Measurements from ENCODE around the gene SCN1B. TPM values are rescaled to one million over a fixed set of nuclear protein-coding genes. Genes with fewer than 3 reads are reported as not detected.
"Not testable (repeated sequence)": the region's sequence is repeated elsewhere in the genome, so short reads cannot be mapped to it uniquely, and the experiment has no call there.

The SCN1B gene
- total RNA-seq, 1 experiment from 2014 or later, result 2.3 TPM

DNA sequence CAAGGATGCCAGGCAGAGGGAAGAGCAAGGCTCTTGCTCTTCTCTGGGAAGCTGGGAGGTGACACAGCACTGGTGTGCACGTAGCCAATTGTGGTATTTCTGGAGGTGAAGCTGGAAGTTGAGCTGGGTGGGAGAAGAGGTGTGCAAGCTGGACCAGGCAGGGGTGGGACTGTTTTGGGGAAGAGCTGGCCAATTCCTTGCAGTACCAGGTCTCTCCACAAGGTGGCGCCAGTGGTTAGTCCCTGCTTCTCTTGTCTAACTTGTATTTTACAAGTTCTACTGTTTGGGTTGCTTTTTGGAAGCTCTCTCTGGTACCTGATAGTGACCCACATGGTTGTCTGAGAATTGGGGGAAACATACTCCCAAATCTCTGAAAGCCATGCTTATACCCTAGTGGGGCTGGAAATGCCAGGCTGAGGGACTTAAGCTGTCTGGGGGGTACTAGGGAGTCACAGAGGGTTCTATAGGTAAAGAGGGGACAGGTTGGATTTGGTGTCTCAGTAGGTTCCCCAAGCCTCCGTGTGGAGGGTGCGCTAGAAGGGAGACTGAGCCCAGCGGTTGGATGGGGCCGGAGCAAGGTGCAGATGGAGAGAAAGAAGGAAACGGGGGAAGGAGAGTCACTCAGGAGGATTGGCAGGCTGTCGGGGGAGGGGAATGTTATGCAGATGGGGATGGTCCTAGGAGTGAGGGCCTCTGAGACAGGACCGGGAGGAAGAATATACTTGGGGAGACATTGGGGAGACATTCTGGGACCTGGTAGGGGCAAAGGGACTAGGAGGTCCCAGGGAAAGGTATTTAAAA is 14.2 kb downstream of the SCN1B start:
- H3K27me3 ChIP-seq, result 0 out of 2 replicates have a peak, but pooled peaks cover 3% of the 10 kb centered on the region
- peak; percentile 47 to 81 for DNase-seq
- no peaks in the 10 kb centered on the region for H3K4me1 ChIP-seq
- no peaks in the 10 kb centered on the region for H3K9me3 ChIP-seq (replicated peaks)
- H3K27ac ChIP-seq, result no peak overlapping the region
- no peak overlapping the region for H3K4me3 ChIP-seq
- no peaks in the 10 kb centered on the region for H3K36me3 ChIP-seq

- Histone ChIP-seq H3K27me3 (0 out of 2 replicates have a peak, but pooled peaks cover 3% of the 10 kb centered on the region), H3K36me3 (no peaks in the 10 kb centered on the region), H3K4me1 (no peaks in the 10 kb centered on the region), H3K27ac (no peak overlapping the region), H3K4me3 (no peak overlapping the region), H3K9me3 (replicated peaks) (no peaks in the 10 kb centered on the region)
- no peak for DNase-seq
Observed at GRCh38 chr19:35045667-35046300, 15.5 kb downstream of the SCN1B start.

GRCh38 chr19:35046461-35046860 is 16.2 kb downstream of the SCN1B start:
- Histone ChIP-seq H3K4me1 (no peaks in the 10 kb centered on the region), H3K9me3 (replicated peaks) (no peaks in the 10 kb centered on the region), H3K36me3 (no peaks in the 10 kb centered on the region), H3K27me3 (0 out of 2 replicates have a peak, but pooled peaks cover 3% of the 10 kb centered on the region), H3K27ac (no peak overlapping the region), H3K4me3 (no peak overlapping the region)
- DNase-seq, result no peak

GRCh38 chr19:35048911-35049411 is 18.7 kb downstream of the SCN1B start:
- no peak for DNase-seq
- no peaks in the 10 kb centered on the region for H3K4me1 ChIP-seq
- no peak overlapping the region for H3K27ac ChIP-seq
- H3K27me3 ChIP-seq, result 0 out of 2 replicates have a peak, but pooled peaks cover 3% of the 10 kb centered on the region
- no peaks in the 10 kb centered on the region for H3K9me3 ChIP-seq (replicated peaks)
- H3K4me3 ChIP-seq, result no peak overlapping the region
- H3K36me3 ChIP-seq, result no peaks in the 10 kb centered on the region

GRCh38 chr19:35049456-35049855 is 19.2 kb downstream of the SCN1B start:
- no peaks in the 10 kb centered on the region for H3K9me3 ChIP-seq (replicated peaks)
- H3K27ac ChIP-seq, result no peak overlapping the region
- 0 out of 2 replicates have a peak, but pooled peaks cover 3% of the 10 kb centered on the region for H3K27me3 ChIP-seq
- no peak for DNase-seq
- H3K4me3 ChIP-seq, result no peak overlapping the region
- no peaks in the 10 kb centered on the region for H3K36me3 ChIP-seq
- H3K4me1 ChIP-seq, result no peaks in the 10 kb centered on the region

DNA sequence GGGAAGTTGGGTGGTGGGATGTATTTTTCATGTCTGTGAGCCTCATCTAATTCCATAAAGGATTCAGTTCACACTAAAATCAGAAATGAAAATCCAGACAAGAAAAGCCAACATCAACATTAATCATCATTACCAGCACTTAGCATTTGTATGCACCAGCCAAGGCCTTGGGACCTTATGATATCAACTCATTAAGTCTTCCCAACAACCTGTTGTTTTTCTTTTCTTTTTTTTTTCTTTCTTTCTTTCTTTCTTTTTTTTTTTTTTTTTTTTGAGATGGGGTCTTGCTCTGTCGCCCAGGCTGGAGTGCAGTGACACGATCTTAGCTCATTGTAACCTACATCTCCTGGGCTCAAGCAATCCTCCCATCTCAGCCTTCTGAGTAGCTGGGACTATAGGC is 20.4 kb downstream of the SCN1B start:
- H3K27ac ChIP-seq; H3K36me3 ChIP-seq; H3K4me3 ChIP-seq; H3K9me3 ChIP-seq (replicated peaks); DNase-seq; H3K4me1 ChIP-seq; H3K27me3 ChIP-seq: not testable (repeated sequence)

GRCh38 chr19:35051268-35051667 is 21.0 kb downstream of the SCN1B start:
- H3K27ac ChIP-seq; H3K36me3 ChIP-seq; H3K4me1 ChIP-seq; DNase-seq; H3K4me3 ChIP-seq; H3K9me3 ChIP-seq (replicated peaks); H3K27me3 ChIP-seq: not testable (repeated sequence)

DNA sequence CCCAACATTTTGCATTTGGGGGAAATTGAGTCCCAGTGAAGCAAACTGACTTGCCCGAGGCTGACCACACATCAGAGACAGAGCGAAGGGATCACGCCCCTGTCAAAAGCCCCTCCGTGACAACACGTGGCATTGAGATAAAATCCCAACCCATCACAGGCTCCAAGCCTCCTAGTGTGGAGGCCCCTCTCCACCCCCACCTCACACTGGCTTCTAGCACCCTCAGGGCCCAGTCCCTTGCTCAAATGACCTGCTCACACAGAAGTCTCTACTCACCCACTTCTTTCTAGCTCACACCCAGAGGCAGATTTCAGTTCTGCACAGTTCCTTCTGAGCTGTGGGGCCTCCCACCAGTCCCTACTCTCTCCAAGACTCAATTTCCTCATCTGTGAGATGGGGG is 21.5 kb downstream of the SCN1B start:
- H3K4me3 ChIP-seq, result no peak overlapping the region
- H3K9me3 ChIP-seq (replicated peaks), result no peaks in the 10 kb centered on the region
- no peaks in the 10 kb centered on the region for H3K36me3 ChIP-seq
- H3K27me3 ChIP-seq, result 0 out of 2 replicates have a peak, but pooled peaks cover 4% of the 10 kb centered on the region
- DNase-seq, result no peak
- no peaks in the 10 kb centered on the region for H3K4me1 ChIP-seq
- no peak overlapping the region for H3K27ac ChIP-seq

GRCh38 chr19:35052599-35053190 is 22.4 kb downstream of the SCN1B start:
- H3K9me3 ChIP-seq (replicated peaks), result no peaks in the 10 kb centered on the region
- H3K27ac ChIP-seq, result no peak overlapping the region
- no peak for DNase-seq
- H3K27me3 ChIP-seq, result peaks cover 9% of the 10 kb centered on the region; the same call in 1 of the 2 replicates
- no peaks in the 10 kb centered on the region for H3K4me1 ChIP-seq
- H3K4me3 ChIP-seq, result no peak overlapping the region
- no peaks in the 10 kb centered on the region for H3K36me3 ChIP-seq

DNA sequence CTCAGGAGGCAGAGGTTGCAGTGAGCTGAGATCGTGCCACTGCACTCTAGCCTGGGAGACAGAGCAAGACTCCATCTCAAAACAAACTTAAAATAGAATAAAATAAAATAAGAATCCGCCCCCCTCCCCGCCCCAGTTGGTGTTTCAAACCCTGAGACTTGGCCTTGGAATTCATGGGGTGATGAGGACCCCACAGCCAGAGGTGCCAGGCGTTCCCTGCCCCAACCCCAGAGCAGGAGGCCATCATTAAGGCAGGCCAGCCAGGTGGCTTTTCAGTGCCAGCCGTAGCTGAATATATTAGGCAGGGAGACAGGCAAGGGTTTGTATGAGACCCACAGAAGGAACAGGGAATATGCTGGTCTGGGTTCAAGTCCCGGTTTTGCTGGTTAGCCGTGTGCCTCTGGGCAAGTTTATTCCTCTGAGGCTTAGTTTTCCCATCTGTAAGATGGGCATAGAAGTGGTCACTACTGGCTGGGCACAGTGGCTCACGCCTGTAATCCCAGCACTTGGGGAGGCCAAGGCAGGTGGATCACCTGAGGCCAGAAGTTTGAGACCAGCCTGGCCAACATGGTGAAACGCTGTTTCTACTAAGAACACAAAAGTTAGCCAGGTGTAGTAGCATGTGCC is 23.5 kb downstream of the SCN1B start:
- Histone ChIP-seq H3K9me3 (replicated peaks) (no peaks in the 10 kb centered on the region), H3K4me1 (no peaks in the 10 kb centered on the region), H3K27ac (no peak overlapping the region), H3K36me3 (no peaks in the 10 kb centered on the region), H3K27me3 (peaks cover 6% of the 10 kb centered on the region; the same call in 1 of the 2 replicates), H3K4me3 (no peak overlapping the region)
- DNase-seq, result no peak

- H3K27ac ChIP-seq, result no peak overlapping the region
- no peak overlapping the region for H3K4me3 ChIP-seq
- H3K27me3 ChIP-seq, result peaks cover 6% of the 10 kb centered on the region; the same call in 1 of the 2 replicates
- no peaks in the 10 kb centered on the region for H3K9me3 ChIP-seq (replicated peaks)
- no peaks in the 10 kb centered on the region for H3K4me1 ChIP-seq
- no peaks in the 10 kb centered on the region for H3K36me3 ChIP-seq
- DNase-seq, result no peak
Observed at GRCh38 chr19:35054626-35055025, 24.4 kb downstream of the SCN1B start.

- Histone ChIP-seq H3K36me3 (no peaks in the 10 kb centered on the region), H3K27me3 (peaks cover 6% of the 10 kb centered on the region; the same call in 1 of the 2 replicates), H3K9me3 (replicated peaks) (no peaks in the 10 kb centered on the region), H3K4me1 (no peaks in the 10 kb centered on the region), H3K4me3 (no peak overlapping the region), H3K27ac (no peak overlapping the region)
- no peak for DNase-seq
Observed at GRCh38 chr19:35055715-35056179, 25.5 kb downstream of the SCN1B start.

GRCh38 chr19:35056513-35057063 is 26.3 kb downstream of the SCN1B start:
- Histone ChIP-seq H3K4me1 (no peaks in the 10 kb centered on the region), H3K9me3 (replicated peaks) (no peaks in the 10 kb centered on the region), H3K36me3 (no peaks in the 10 kb centered on the region), H3K4me3 (no peak overlapping the region), H3K27ac (no peak overlapping the region), H3K27me3 (peaks cover 6% of the 10 kb centered on the region; the same call in 1 of the 2 replicates)
- DNase-seq, result no peak

- Histone ChIP-seq H3K4me3 (no peak overlapping the region), H3K9me3 (replicated peaks) (no peaks in the 10 kb centered on the region), H3K4me1 (no peaks in the 10 kb centered on the region), H3K27ac (no peak overlapping the region), H3K27me3 (peaks cover 6% of the 10 kb centered on the region; the same call in 1 of the 2 replicates), H3K36me3 (no peaks in the 10 kb centered on the region)
- DNase-seq, result no peak
Observed at GRCh38 chr19:35058370-35058769, 28.1 kb downstream of the SCN1B start.

Measured in SJCRH30 (cell line).